Breast epithelium (tissue), 4 donors: Measurements from ENCODE around the gene ELL. TPM values are rescaled to one million over a fixed set of nuclear protein-coding genes. Genes with fewer than 3 reads are reported as not detected.

Experiments used
- DNase-seq, 2 donors: peaks; one replicate each; pipeline ENCODE4 v3.0.0-alpha.2; 2019; ENCODE audit warnings: low spot score in 2 of 2
- H3K27ac ChIP-seq, 2 donors: fragments of 200-600 bp; sonication (generic) in 1 of 2; one replicate each; pipeline ENCODE4 v1.5.1; 2016 to 2019; ENCODE audit warnings: mild to moderate bottlenecking in 1 of 2
- H3K27me3 ChIP-seq, 2 donors: fragments of 200-600 bp; sonication (generic) in 1 of 2; one replicate each; pipeline versions ENCODE4 v1.5.1 to v1.6.0; 2017 to 2019; ENCODE audit warnings: control low read depth in 1 of 2, mild to moderate bottlenecking in 1 of 2
- H3K36me3 ChIP-seq: fragments of 200-600 bp; one replicate; pipeline ENCODE4 v1.5.1; 2019
- H3K4me1 ChIP-seq, 2 donors: fragments of 200-600 bp; sonication (generic); one replicate each; pipeline ENCODE4 v1.5.1; 2016 to 2019; ENCODE audit warnings: control low read depth in 1 of 2
- H3K4me3 ChIP-seq, 3 donors: fragments of 200-600 bp; sonication (generic); 1 replicate in 2 of 3; 2 replicates in 1 of 3; pipeline ENCODE4 v1.5.1; 2016 to 2019; ENCODE audit warnings: mild to moderate bottlenecking in 3 of 3, moderate library complexity in 2 of 3
- H3K9me3 ChIP-seq, 2 donors: fragments of 200-600 bp; sonication (generic) in 1 of 2; one replicate each; pipeline ENCODE4 v1.5.1; 2016 to 2019; ENCODE audit warnings: control low read depth in 1 of 2
- CTCF ChIP-seq, 3 donors: fragments of 450-650 bp; IDR thresholded peaks; one replicate each; pipeline ENCODE4 v1.5.1; 2016 to 2017; ENCODE audit warnings: antibody characterized with exemption in 3 of 3, mild to moderate bottlenecking in 3 of 3, moderate library complexity in 3 of 3
- POLR2A ChIP-seq: fragments of 450-650 bp; IDR thresholded peaks from one replicate; pipeline ENCODE4 v1.6.1; 2016; ENCODE audit warnings: antibody characterized with exemption, mild to moderate bottlenecking, moderate library complexity
- POLR2AphosphoS5 ChIP-seq, 3 donors: sonication (generic); formaldehyde crosslinking; IDR thresholded peaks; one replicate each; pipeline ENCODE4 v1.6.1; 2017; ENCODE audit warnings: antibody characterized with exemption in 3 of 3
- intact Hi-C: fragments of 100-400 bp; cut with DNase I; formaldehyde crosslinking; loops from one replicate; pipeline ENCODE4 v1.15.1; 2023; ENCODE audit warnings: low total_unique reads
- total RNA-seq, 3 donors: library from RNA; depleted of rRNA; stranded (reverse); fragments of >200 nt; gene quantifications; one replicate each; pipeline ENCODE4 v1.1.0, GENCODE V29; 2016

Gene ELL
- total RNA-seq, 3 donors from 2014 or later, result 13.0 to 22.3 (median 15.7) TPM

DNA sequence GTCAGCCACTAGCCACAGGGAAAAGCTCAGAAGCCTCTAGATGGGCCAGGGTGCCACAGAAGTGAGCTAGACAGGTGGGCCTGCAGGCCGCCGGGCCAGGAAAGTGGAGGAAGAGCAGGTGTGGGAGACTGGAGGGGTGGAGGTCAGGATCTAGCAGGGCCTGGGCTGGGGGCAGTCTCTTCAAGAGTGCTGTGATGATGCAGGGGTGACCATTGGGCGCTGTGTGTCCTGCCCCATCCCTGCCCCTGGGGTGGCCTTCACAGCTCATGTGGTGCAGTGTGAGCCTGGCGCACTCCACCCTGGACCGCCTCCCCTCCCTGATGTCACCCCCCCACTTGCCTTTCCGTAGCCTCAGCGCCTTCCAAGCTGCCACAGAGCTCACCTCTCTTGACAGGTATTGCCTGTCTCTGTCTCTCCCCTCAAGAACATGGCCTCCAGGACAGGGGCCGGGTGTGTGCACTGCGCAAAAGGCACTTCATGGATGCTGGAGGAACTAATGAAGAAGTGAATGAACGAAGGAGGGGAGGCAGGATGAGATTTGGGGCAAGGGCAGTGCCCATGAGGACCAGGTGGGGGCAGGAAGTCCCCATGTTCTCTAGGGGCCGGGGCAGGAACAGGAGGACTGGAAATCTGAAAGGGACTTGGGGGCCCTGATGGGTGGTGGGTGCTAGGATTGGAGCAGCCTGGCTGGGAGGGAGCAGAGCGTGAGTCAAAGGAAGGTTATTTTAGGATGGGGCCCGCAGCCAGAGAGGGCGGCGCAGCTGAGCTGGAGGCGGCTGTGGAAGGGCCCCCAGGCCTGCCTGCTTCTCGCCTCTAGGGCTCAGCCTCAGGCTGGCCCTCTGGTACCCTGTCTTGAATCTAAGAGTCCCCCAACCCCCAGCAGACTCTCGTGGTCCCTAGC is 96.1 kb downstream of the ELL start:
- peaks cover 0 to 14% of the 10 kb centered on the region in 2 donors for H3K4me1 ChIP-seq
- intact Hi-C loops, result no loop called here
- no peaks in the 10 kb centered on the region for H3K9me3 ChIP-seq
- H3K27me3 ChIP-seq, result no peaks in the 10 kb centered on the region
- TF ChIP-seq POLR2A, result no peak
- TF ChIP-seq POLR2AphosphoS5 (IDR thresholded peaks at IDR 0.05), result no peak
- no peak for TF ChIP-seq CTCF (IDR thresholded peaks at IDR 0.05)
- DNase-seq, result no peak
- H3K4me3 ChIP-seq, result peak overlapping the region in 1 of 3 donors; percentile 19
- no peaks in the 10 kb centered on the region for H3K36me3 ChIP-seq
- peak overlapping the region; percentile 40 to 82 for H3K27ac ChIP-seq

- no peaks in the 10 kb centered on the region for H3K36me3 ChIP-seq
- H3K4me1 ChIP-seq, result peaks cover 0 to 16% of the 10 kb centered on the region in 2 donors
- no peaks in the 10 kb centered on the region for H3K9me3 ChIP-seq
- intact Hi-C loops, result no loop called here
- no peak for DNase-seq
- TF ChIP-seq POLR2A (no peak), POLR2AphosphoS5 (IDR thresholded peaks at IDR 0.05) (no peak), CTCF (IDR thresholded peaks at IDR 0.05) (no peak)
- H3K27me3 ChIP-seq, result no peaks in the 10 kb centered on the region
- H3K4me3 ChIP-seq, result no peak overlapping the region
- H3K27ac ChIP-seq, result peak overlapping the region; percentile 33 to 82
Observed at GRCh38 chr19:18424890-18425514, 96.9 kb downstream of the ELL start.

GRCh38 chr19:18424122-18424889 is 97.6 kb downstream of the ELL start:
- H3K4me3 ChIP-seq, result no peak overlapping the region
- intact Hi-C loops, result no loop called here
- no peaks in the 10 kb centered on the region for H3K27me3 ChIP-seq
- no peaks in the 10 kb centered on the region for H3K36me3 ChIP-seq
- DNase-seq, result no peak
- TF ChIP-seq POLR2AphosphoS5 (IDR thresholded peaks at IDR 0.05) (no peak), POLR2A (no peak), CTCF (IDR thresholded peaks at IDR 0.05) (no peak)
- peak overlapping the region in 1 of 2 donors; percentile 82 for H3K27ac ChIP-seq
- H3K4me1 ChIP-seq, result peaks cover 0 to 13% of the 10 kb centered on the region in 2 donors
- no peaks in the 10 kb centered on the region for H3K9me3 ChIP-seq

GRCh38 chr19:18423258-18424020 is 98.4 kb downstream of the ELL start:
- peaks cover 5 to 18% of the 10 kb centered on the region in 2 donors for H3K4me1 ChIP-seq
- no peak overlapping the region for H3K4me3 ChIP-seq
- intact Hi-C loops, result no loop called here
- H3K36me3 ChIP-seq, result no peaks in the 10 kb centered on the region
- no peaks in the 10 kb centered on the region for H3K9me3 ChIP-seq
- DNase-seq, result no peak
- peak overlapping the region in 1 of 2 donors; percentile 82 for H3K27ac ChIP-seq
- H3K27me3 ChIP-seq, result no peaks in the 10 kb centered on the region
- no peak for TF ChIP-seq POLR2A

- no peaks in the 10 kb centered on the region for H3K27me3 ChIP-seq
- peaks cover 10 to 18% of the 10 kb centered on the region in 2 donors for H3K4me1 ChIP-seq
- H3K36me3 ChIP-seq, result no peaks in the 10 kb centered on the region
- no peak overlapping the region for H3K4me3 ChIP-seq
- no peak overlapping the region for H3K27ac ChIP-seq
- intact Hi-C loops, result no loop called here
- TF ChIP-seq POLR2AphosphoS5 (IDR thresholded peaks at IDR 0.05) (no peak), CTCF (IDR thresholded peaks at IDR 0.05) (no peak), POLR2A (no peak)
- no peaks in the 10 kb centered on the region for H3K9me3 ChIP-seq
- no peak for DNase-seq
Observed at GRCh38 chr19:18422530-18423191, 99.2 kb downstream of the ELL start.
